Neural cell (in vitro differentiated cells): ENCODE results near the gene SBNO2. TPM values are rescaled to one million over a fixed set of nuclear protein-coding genes. Genes with fewer than 3 reads are reported as not detected.

Experiments
- H2AFZ ChIP-seq: fragments of 200-600, 300-800 bp; sonication (generic), shearing (Covaris generic); 2 replicates; pipeline ENCODE4 v1.6.0; 2014; ENCODE audit warnings: low read depth, mild to moderate bottlenecking, antibody characterized with exemption, low read length, moderate library complexity
- H3F3A ChIP-seq: fragments of 200-600 bp; shearing (Covaris generic); 2 replicates; pipeline ENCODE4 v1.6.1; 2016; ENCODE audit warnings: mild to moderate bottlenecking, moderate library complexity, mixed read lengths, antibody characterized with exemption, low read length; ENCODE audit not compliant: insufficient read depth, poor library complexity, severe bottlenecking
- H3K27ac ChIP-seq: fragments of 200-600, 300-800 bp; sonication (generic), shearing (Covaris generic); 2 replicates; pipeline ENCODE4 v1.5.1; 2014; ENCODE audit warnings: mild to moderate bottlenecking, low read length, moderate library complexity
- H3K27me3 ChIP-seq: fragments of 300-800, 200-600 bp; sonication (generic), shearing (Covaris generic); 2 replicates; pipeline ENCODE4 v1.6.0; 2014; ENCODE audit warnings: mild to moderate bottlenecking, low read depth, low read length, moderate library complexity; ENCODE audit not compliant: insufficient read depth
- H3K36me3 ChIP-seq: fragments of 300-800, 200-600 bp; sonication (generic), shearing (Covaris generic); 2 replicates; pipeline ENCODE4 v1.5.1; 2014; ENCODE audit warnings: mild to moderate bottlenecking, antibody characterized with exemption, low read length, moderate library complexity; ENCODE audit not compliant: insufficient read depth
- H3K4me2 ChIP-seq: fragments of 300-800, 200-600 bp; sonication (generic), shearing (Covaris generic); 2 replicates; pipeline ENCODE4 v1.6.0; 2014; ENCODE audit warnings: mild to moderate bottlenecking, low read length
- H3K4me3 ChIP-seq: fragments of 300-800, 200-600 bp; sonication (generic), shearing (Covaris generic); 2 replicates; pipeline ENCODE4 v1.5.1; 2014; ENCODE audit warnings: mild to moderate bottlenecking, low read length, moderate library complexity
- H3K79me2 ChIP-seq: fragments of 200-600 bp; shearing (Covaris generic); replicated peaks from 2 replicates; pipeline ENCODE4 v1.6.0; 2014; ENCODE audit warnings: mild to moderate bottlenecking, low read length, moderate library complexity; ENCODE audit not compliant: insufficient read depth
- H3K9ac ChIP-seq: fragments of 300-800, 200-600 bp; sonication (generic), shearing (Covaris generic); 2 replicates; pipeline ENCODE4 v1.6.1; 2016; ENCODE audit warnings: mild to moderate bottlenecking, low read length, mixed read lengths
- H3K9me2 ChIP-seq: fragments of 200-600 bp; shearing (Covaris generic); 2 replicates; pipeline ENCODE4 v1.6.1; 2016; ENCODE audit warnings: mild to moderate bottlenecking, low read length, mixed read lengths; ENCODE audit not compliant: insufficient read depth
- H3K9me3 ChIP-seq: fragments of 200-600, 300-800 bp; sonication (generic), shearing (Covaris generic); 2 replicates; pipeline ENCODE4 v1.6.1; 2016; ENCODE audit warnings: mild to moderate bottlenecking, mixed run types, low read length, moderate library complexity, mixed read lengths
- H4K20me1 ChIP-seq: fragments of 200-600 bp; shearing (Covaris generic); 2 replicates; pipeline ENCODE4 v1.6.1; 2016; ENCODE audit warnings: mild to moderate bottlenecking, mixed run types; ENCODE audit not compliant: insufficient read depth
- CTCF ChIP-seq: fragments of 450-650 bp; IDR thresholded peaks from 2 replicates; pipeline ENCODE4 v1.5.1; 2014; ENCODE audit warnings: antibody characterized with exemption, mild to moderate bottlenecking, moderate library complexity; ENCODE audit not compliant: poor library complexity, severe bottlenecking
- EP300 ChIP-seq: fragments of 450-650 bp; conservative IDR thresholded peaks from 2 replicates; pipeline ENCODE4 v1.6.1; 2014; ENCODE audit warnings: antibody characterized with exemption, mild to moderate bottlenecking, moderate library complexity; ENCODE audit not compliant: poor library complexity, severe bottlenecking
- EZH2 ChIP-seq: fragments of 200-600, 300-800 bp; shearing (Covaris generic), sonication (generic); IDR thresholded peaks from 2 replicates; pipeline ENCODE4 v1.6.1; 2014; ENCODE audit warnings: antibody characterized with exemption, low read length, borderline replicate concordance, mild to moderate bottlenecking; ENCODE audit not compliant: insufficient read depth, poor library complexity, severe bottlenecking
- MXI1 ChIP-seq: fragments of 450-650 bp; conservative IDR thresholded peaks from 2 replicates; pipeline ENCODE4 v1.6.1; 2014; ENCODE audit warnings: antibody characterized with exemption, mild to moderate bottlenecking; ENCODE audit not compliant: poor library complexity, severe bottlenecking
- POLR2AphosphoS5 ChIP-seq: IDR thresholded peaks from 2 replicates; pipeline ENCODE4 v1.6.1; 2012
- RAD21 ChIP-seq: fragments of 450-650 bp; conservative IDR thresholded peaks from 2 replicates; pipeline ENCODE4 v1.6.1; 2014; ENCODE audit warnings: antibody characterized with exemption, mild to moderate bottlenecking, moderate library complexity
- REST ChIP-seq: IDR thresholded peaks from 2 replicates; pipeline ENCODE4 v1.6.1; 2012; ENCODE audit warnings: borderline replicate concordance
- SMC3 ChIP-seq: fragments of 450-650 bp; conservative IDR thresholded peaks from 2 replicates; pipeline ENCODE4 v1.6.1; 2014; ENCODE audit warnings: antibody characterized with exemption, mild to moderate bottlenecking, moderate library complexity; ENCODE audit not compliant: poor library complexity
- TAF1 ChIP-seq: IDR thresholded peaks from 2 replicates; pipeline ENCODE4 v1.6.1; 2012; ENCODE audit warnings: low read depth
- polyA plus RNA-seq: library from polyadenylated mRNA; depleted of rRNA; stranded (reverse); fragments of >200 nt; gene quantifications from 2 replicates; pipeline ENCODE4 v1.2.3, GENCODE V29; 2014

Gene SBNO2
- polyA plus RNA-seq, 1 donor from 2014 or later = 4.8 TPM

GRCh38 chr19:1085053-1085658 lies 88.9 kb downstream of the SBNO2 start:
- Histone ChIP-seq H4K20me1 (no peaks in the 10 kb centered on the region), H3K79me2 (no peaks in the 10 kb centered on the region), H3K4me2 (no peak overlapping the region), H3K27me3 (no peaks in the 10 kb centered on the region), H2AFZ (no peak overlapping the region), H3K9me2 (no peaks in the 10 kb centered on the region), H3K27ac (no peak overlapping the region), H3K9me3 (no peaks in the 10 kb centered on the region), H3K36me3 (no peaks in the 10 kb centered on the region), H3K4me3 (no peak overlapping the region), H3F3A (no peaks in the 10 kb centered on the region), H3K9ac (no peak overlapping the region)
- TF ChIP-seq REST = no peak
- no peak for TF ChIP-seq TAF1
- no peak for TF ChIP-seq EP300
- TF ChIP-seq SMC3 = no peak
- TF ChIP-seq EZH2 = no peak
- TF ChIP-seq MXI1 = no peak
- TF ChIP-seq POLR2AphosphoS5 = no peak
- TF ChIP-seq RAD21 = no peak
- TF ChIP-seq CTCF = no peak

GRCh38 chr19:1084024-1084868 lies 89.8 kb downstream of the SBNO2 start:
- no peaks in the 10 kb centered on the region for H4K20me1 ChIP-seq
- no peaks in the 10 kb centered on the region for H3K36me3 ChIP-seq
- H3K27me3 ChIP-seq = no peaks in the 10 kb centered on the region
- H2AFZ ChIP-seq = no peak overlapping the region
- no peak for TF ChIP-seq RAD21
- no peak for TF ChIP-seq TAF1
- no peak for TF ChIP-seq EP300
- TF ChIP-seq SMC3 = no peak
- no peak for TF ChIP-seq MXI1
- TF ChIP-seq POLR2AphosphoS5 = no peak
- TF ChIP-seq CTCF = no peak
- TF ChIP-seq EZH2 = no peak
- no peak overlapping the region for H3K27ac ChIP-seq
- H3K9me2 ChIP-seq = no peaks in the 10 kb centered on the region
- H3K9me3 ChIP-seq = no peaks in the 10 kb centered on the region
- no peaks in the 10 kb centered on the region for H3F3A ChIP-seq
- H3K4me2 ChIP-seq = no peak overlapping the region
- H3K4me3 ChIP-seq = no peak overlapping the region
- no peak overlapping the region for H3K9ac ChIP-seq
- H3K79me2 ChIP-seq = no peaks in the 10 kb centered on the region
